GM18951 (cell line): ENCODE data around the gene ATP10A.

ENCODE experiments used
- POLR2A ChIP-seq: IDR thresholded peaks from 4 replicates; pipeline ENCODE4 v1.6.1; 2011; ENCODE audit warnings: mild to moderate bottlenecking; ENCODE audit not compliant: insufficient read length, insufficient read depth; ENCODE audit errors: extremely low read depth
- in situ Hi-C: fragments of 300-500 bp; cut with MboI; formaldehyde crosslinking; loops from one replicate; pipeline ENCODE4 v1.12.0; 2022; ENCODE audit warnings: low sequenced_read_pairs, mixed read lengths, inconsistent platforms; ENCODE audit not compliant: unreplicated experiment

The ATP10A gene

GRCh38 chr15:25863111-25863967 lies at the start of gene ATP10A:
ATP10A (minus strand) TSS chr15:25863327; CDS start chr15:25863096, 231 bp downstream.
- TF ChIP-seq POLR2A: no peak
- in situ Hi-C loops: no loop called here

GRCh38 chr15:25912035-25912434 lies 48.9 kb upstream of the ATP10A start:
- in situ Hi-C loops: no loop called here
- no peak for TF ChIP-seq POLR2A

GRCh38 chr15:25910832-25911231 lies 47.7 kb upstream of the ATP10A start:
- no peak for TF ChIP-seq POLR2A
- in situ Hi-C loops: no loop called here

- no peak for TF ChIP-seq POLR2A
- in situ Hi-C loops: no loop called here
These were observed 46.7 kb upstream of the ATP10A start for GRCh38 chr15:25909806-25910205.

- TF ChIP-seq POLR2A: no peak
- in situ Hi-C loops: no loop called here
These were observed 46.2 kb upstream of the ATP10A start for GRCh38 chr15:25909325-25909724.

GRCh38 chr15:25905140-25905539 lies 42.0 kb upstream of the ATP10A start:
- TF ChIP-seq POLR2A: no peak
- in situ Hi-C loops: no loop called here

GRCh38 chr15:25903024-25903581 lies 40.0 kb upstream of the ATP10A start:
- TF ChIP-seq POLR2A: no peak
- in situ Hi-C loops: no loop called here

- no peak for TF ChIP-seq POLR2A
- in situ Hi-C loops: no loop called here
These were observed 38.9 kb upstream of the ATP10A start for GRCh38 chr15:25901811-25902605.

GRCh38 chr15:25900901-25901300 lies 37.8 kb upstream of the ATP10A start:
- TF ChIP-seq POLR2A: no peak
- in situ Hi-C loops: no loop called here

GRCh38 chr15:25900431-25900830 lies 37.3 kb upstream of the ATP10A start:
- no peak for TF ChIP-seq POLR2A
- in situ Hi-C loops: no loop called here

GRCh38 chr15:25899870-25900269 lies 36.7 kb upstream of the ATP10A start:
- in situ Hi-C loops: no loop called here
- TF ChIP-seq POLR2A: no peak

GRCh38 chr15:25897658-25898057 lies 34.5 kb upstream of the ATP10A start:
- TF ChIP-seq POLR2A: no peak
- in situ Hi-C loops: no loop called here

GRCh38 chr15:25894371-25894902 lies 31.3 kb upstream of the ATP10A start:
- in situ Hi-C loops: no loop called here
- no peak for TF ChIP-seq POLR2A
